Retina (tissue), 1 donor: ENCODE data around the gene ADAMTSL1.

Source experiments
- DNase-seq: peaks from one replicate; pipeline ENCODE4 v3.0.0-alpha.2; 2016

Gene ADAMTSL1

GRCh38 chr9:18786911-18787650 is 313.1 kb downstream of the ADAMTSL1 start:
- no peak for DNase-seq

DNA sequence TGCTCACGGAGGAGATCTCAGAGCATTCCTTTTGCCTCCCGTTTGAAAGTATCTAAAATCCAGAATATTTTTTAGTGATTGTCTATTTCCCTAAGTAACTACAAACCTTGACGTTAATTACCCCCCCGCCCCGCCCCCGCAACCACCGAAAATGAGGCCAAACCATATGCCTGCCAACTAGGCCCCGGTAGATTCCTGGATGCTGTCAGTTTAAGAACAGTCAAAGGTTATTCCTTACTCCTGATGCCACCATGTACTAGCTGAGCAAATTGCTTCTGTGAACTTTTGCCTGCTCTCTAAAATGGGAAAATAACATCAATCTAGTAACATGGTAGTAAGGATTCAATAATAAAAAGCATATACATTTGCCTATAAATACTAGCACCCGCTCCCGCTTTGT is 314.3 kb downstream of the ADAMTSL1 start:
- no peak for DNase-seq

DNA sequence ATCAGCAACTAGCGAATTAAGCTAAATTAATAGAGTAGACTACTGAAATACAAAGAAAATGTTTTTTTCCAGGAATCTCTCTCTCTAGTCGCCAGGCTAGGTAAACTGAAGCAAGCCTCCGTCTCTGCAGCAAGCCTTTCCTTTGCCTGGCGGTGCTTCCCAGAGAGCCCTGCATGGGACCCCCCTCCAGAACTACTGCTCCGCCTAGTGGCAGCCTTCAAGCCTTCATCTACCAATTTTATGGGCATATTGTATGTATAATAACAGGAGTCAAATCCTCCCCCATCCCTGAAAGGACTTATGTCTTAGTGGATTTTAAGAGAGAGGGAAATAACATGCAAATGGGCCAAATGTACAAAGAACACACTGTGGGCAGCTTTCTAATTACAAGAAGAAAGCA is 317.1 kb downstream of the ADAMTSL1 start:
- peak; percentile 22 for DNase-seq

GRCh38 chr9:18793122-18793521 is 319.2 kb downstream of the ADAMTSL1 start:
- no peak for DNase-seq

DNA sequence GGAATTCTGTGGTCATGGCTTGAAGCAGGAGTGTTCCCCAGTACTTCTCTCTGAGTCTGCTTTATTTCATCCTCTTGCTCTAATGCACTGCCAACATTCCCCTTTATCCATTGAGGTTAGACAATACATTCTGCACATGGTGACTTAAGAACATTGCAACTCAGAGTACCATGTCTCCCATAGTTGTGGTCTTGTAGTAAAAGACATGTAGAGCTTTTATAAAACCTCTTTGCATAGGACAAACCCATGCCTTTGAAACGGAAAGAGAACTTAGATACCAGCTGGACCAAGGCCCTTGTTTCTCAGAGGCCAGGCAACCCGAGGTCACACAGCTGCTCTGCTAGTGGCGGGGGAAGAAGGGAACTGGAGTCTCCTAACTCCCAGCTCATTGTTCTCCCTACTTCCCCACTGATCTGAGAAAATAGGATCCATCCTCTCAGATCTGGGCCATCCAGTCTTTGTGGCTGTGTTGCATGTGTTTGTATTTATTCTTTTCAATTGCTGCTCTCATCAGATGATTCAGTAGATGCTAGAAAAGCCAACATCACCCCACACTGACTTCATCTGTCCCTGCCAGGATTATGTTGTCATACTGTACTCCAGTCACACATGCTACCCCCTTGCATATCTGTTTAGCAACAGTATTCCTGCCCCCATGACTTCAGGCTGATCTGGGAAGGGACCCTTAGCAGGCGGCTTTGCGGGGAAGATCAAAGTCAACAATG is 322.2 kb downstream of the ADAMTSL1 start:
- DNase-seq: peak; percentile 28

DNA sequence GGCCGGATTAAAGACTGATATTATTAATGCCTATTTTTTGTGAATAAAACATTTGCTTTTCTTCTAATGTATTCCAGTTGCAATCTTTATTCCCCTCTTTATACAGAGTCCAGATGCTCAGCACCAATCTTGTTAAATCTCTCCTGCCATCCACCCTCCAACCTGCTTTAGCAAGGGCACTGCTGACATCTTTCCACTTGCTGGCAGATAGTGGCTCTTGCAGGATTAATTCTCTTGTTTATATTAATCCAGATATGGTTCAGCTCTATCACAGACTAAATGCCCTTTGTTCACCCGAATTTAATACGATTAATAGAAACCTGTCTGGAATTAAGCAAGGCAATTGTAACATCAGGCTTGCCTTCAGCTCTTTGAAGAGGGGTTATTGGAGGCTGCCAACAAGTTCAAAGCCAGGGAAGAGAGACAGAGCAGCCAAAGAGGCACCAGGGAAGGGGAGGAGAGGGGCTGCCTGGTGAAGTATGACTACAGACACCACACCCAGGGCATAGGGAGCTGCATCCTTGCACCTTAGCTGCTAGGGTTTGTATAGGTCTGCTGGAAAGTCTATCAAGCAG is 322.8 kb downstream of the ADAMTSL1 start:
- DNase-seq: no peak

- no peak for DNase-seq
Observed at GRCh38 chr9:18798106-18798505, 324.2 kb downstream of the ADAMTSL1 start.

- no peak for DNase-seq
Observed at GRCh38 chr9:18798508-18799290, 324.7 kb downstream of the ADAMTSL1 start.

DNA sequence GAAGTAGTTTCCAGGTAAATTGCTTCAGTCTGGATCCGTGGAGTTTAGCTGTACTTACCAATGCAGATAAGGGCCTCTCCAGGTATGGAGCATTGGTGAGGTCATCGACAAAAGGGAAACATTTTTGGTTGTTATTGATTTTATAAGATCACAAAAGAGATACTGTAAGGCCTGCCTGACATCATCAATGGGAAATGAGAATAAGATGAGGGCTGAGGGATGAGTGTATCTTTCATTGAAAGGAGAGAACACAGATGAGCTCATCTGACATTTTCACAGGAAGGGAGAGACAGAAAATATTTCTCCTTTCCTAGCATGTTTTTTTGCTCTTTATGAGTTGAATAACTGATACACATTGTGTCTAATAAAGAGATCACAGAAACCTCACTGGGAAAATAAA is 325.5 kb downstream of the ADAMTSL1 start:
- no peak for DNase-seq

DNA sequence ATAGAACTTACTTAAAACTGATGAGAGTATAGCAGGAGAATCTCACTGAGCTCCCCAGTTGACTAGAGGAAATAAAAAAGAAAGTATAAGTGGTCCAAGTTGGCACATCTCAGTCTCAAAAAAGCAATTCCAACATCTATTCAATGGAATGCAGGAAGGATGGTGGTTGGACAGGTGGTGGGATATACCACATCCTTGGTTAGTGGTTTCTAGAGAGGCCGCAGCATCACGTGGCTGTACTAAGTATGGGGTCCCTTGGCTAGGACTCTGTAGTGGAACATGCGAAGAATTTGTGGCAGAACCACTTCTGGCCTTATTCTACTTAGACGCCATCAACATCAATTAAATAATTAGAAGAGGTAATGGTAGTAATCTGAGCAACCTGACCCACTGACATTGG is 326.6 kb downstream of the ADAMTSL1 start:
- DNase-seq: no peak

GRCh38 chr9:18805386-18805785 is 331.4 kb downstream of the ADAMTSL1 start:
- DNase-seq: no peak

DNA sequence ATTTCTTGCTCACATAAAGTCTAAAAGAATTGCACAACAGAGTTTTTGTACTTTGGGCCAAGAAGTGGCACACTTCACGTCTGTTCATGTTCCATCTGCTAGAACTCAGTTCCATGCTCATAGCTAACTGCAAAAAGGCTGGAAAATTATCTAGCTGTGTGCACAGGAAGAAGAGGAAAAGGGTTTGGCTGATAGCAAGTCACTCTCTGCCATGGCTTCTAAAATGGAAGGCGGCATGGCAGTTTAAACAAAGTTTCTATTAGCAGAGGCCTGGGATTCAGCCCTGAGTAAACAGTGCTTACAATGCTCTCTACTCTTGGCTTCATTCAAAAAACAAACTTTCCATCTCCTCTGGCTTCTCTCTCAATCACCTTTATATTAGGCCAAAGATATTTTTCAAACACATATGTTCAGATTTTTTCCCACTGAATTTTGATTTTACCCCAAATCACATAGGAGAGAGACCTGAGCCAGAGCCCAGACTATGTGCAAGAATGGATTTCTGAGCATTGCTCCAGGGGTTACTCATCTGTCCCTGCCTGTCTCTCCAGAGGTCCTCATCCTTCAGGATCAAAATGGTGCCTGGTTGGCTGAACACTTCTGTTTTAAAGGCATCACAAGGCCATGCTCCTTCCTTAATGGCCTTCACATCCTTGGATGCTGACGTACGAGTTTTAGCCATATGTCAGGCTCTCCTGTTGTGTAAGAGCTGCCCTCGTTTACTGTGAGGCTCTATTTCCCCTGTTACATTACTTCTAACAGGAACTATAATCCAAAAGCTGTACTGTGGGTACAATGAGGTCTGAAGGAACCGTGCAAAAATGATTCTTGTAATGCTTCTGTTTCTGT is 332.5 kb downstream of the ADAMTSL1 start:
- no peak for DNase-seq

GRCh38 chr9:18810581-18810980 is 336.6 kb downstream of the ADAMTSL1 start:
- no peak for DNase-seq

DNA sequence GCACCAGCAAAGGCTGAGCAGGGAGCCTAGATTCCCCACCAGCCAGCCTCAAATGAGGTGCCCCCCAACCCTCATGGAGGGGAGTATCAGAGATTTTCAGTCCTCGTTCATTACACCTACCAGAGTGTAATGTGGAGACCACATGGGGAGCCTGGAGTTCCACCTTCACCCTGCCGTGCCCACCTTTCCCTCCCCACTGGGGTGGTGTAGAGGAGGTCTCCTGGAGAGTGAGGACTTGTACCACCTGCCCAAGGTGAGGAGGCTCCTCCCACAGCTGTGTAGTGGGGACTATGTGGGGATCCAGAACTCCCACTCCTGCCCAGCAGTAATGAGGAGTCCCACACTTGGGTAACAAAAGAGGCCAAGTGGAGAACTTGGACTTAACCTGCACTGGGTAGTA is 337.2 kb downstream of the ADAMTSL1 start:
- DNase-seq: no peak

DNA sequence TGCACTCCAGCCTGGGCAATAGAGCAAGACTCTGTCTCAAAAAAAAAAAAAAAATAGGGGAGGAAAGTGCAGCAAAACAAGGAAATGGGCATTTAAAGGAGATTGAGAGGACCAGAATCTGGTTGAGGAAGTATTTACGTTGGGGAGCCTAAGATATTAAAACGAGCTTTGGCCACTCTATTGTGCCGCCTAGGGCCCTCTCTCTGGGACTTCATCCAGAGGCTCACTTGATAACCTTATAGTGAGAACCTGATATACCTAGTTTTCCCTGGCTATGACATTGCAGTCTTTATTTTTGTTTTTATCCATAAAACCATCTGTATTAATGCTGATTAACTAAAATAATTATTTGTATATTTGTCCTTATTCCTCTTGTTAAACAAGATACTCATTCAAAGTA is 345.5 kb downstream of the ADAMTSL1 start:
- no peak for DNase-seq

- DNase-seq: no peak
Observed at GRCh38 chr9:18820566-18821095, 346.7 kb downstream of the ADAMTSL1 start.

- DNase-seq: no peak
Observed at GRCh38 chr9:18821788-18822187, 347.8 kb downstream of the ADAMTSL1 start.

- no peak for DNase-seq
Observed at GRCh38 chr9:18822850-18823249, 348.9 kb downstream of the ADAMTSL1 start.

DNA sequence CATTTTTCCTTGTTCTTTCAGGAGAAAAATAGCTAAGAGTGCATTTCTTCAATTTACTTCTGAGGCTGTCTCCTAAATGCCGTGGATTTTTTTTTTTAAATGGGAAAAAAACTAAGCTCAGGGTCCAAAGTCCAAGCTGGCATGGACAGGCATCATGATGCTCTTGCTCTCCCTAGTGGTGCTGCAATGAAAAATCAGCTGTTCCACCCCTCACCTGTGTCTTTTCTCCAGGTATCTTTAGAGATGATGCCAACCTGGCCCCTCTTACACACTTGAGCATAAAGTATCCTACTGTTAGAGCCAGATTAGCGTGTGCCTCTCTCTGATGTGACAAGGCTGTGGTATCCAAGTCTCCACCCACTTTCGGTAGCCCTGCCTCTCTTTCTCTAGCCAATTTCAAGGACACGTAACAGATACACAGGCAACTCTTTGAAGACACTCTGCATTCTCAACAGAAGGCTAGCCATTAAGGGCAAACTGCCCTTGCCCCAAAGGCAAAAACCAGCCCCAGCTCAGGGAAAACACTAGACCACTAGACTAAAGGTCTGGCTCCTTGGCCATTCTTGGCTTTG is 350.2 kb downstream of the ADAMTSL1 start:
- no peak for DNase-seq

DNA sequence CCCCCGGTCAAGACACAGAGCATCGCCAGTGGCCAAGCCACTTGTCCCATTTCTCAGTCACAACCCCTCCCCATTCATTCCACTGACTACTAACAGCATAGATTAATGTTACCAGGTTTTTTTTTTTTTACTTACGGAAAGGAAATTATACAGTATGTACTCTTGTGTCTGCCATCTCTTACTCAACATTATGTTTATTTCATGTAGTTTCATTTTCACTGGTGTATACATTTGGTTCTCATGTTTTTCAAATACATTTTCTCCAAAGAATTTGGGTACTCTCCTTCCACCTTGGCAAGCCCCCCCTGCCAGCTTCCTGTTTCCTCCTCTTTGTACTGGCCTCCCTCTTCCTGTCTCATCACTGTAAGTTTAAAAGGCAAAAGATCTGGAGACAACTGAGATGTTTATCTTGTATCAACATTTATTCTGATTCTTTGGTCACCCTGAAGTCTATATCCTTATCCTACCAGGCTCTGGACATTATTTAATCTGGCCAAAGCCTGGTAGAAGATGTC is 351.8 kb downstream of the ADAMTSL1 start:
- no peak for DNase-seq

DNA sequence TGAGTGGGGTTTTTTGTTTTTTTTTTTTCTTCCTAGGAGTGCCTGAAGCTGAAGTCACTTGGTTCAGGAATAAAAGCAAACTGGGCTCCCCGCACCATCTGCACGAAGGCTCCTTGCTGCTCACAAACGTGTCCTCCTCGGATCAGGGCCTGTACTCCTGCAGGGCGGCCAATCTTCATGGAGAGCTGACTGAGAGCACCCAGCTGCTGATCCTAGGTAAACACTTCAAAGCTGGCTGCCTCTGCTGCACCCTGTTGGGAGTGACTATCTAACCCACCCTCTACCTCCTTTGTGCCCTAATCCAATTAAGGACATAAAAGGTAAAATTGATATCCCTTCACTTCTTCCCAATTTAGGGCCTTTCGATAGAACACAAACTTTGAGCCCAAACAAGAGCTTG is 352.3 kb downstream of the ADAMTSL1 start:
- DNase-seq: no peak

GRCh38 chr9:18829066-18829465 is 355.1 kb downstream of the ADAMTSL1 start:
- no peak for DNase-seq
